Measurements from ENCODE around the gene ARHGEF1.
A peak's percentile ranks its signal among the peaks of the same experiment; 100 is the strongest.

Gene ARHGEF1

DNA sequence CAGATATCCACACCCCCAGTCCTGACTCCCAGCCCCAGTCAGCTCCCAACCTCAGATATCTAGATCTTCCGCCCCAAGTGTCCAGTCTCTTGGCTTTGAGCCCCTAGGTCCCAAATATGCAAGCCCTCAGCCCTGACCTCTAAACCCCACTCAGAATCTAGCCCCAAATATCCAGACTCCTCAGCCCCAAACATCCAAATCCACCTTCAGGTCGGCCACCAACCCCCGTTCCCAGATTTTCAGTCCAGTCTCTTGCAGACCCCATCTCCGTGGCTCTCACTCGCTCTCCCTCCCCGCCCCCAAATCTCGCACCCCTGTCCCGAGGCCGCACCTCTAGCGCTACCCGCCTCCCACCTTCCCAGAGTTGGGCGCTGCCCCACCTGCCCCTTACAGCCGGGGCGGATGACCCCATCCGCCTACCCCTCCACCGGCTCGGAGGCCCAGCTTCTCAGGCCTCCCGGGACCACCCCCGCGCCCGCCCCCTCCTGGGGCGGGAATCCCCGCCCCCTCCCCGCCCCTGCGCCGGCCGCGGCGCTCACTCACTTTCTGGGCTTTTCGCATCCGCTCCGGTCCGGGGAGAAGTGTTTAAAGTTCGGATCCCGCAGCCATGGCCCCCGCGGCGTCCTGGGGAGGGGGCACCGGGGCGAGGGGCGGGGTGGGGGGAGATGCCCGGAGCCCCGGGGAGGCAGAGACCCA, 44.7 kb downstream of the ARHGEF1 start:
- H2AFZ ChIP-seq (ENCODE audit: low read depth, low read length), result no peak overlapping the region
- peak overlapping the region; percentile 80 for H3K4me3 ChIP-seq (ENCODE audit: low read length)
- no peaks in the 10 kb centered on the region for H3K9me3 ChIP-seq (ENCODE audit: insufficient read depth, low read length)
- H3K4me1 ChIP-seq (ENCODE audit: low read length), result peaks cover 57% of the 10 kb centered on the region
- H3K4me2 ChIP-seq (ENCODE audit: low read length), result peak overlapping the region; percentile 96
- H3K79me2 ChIP-seq (ENCODE audit: low read length), result no peaks in the 10 kb centered on the region
- TF ChIP-seq CTCF (IDR thresholded peaks at IDR 0.05; ENCODE audit: low read depth, low read length), result no peak
- no peak for TF ChIP-seq EZH2phosphoT487 (IDR thresholded peaks at IDR 0.05; ENCODE audit: low read depth)
- H3K27ac ChIP-seq (ENCODE audit: low read length), result no peak overlapping the region
- H3K27me3 ChIP-seq (ENCODE audit: low read depth, low read length), result peaks cover 53% of the 10 kb centered on the region
- no peaks in the 10 kb centered on the region for H4K20me1 ChIP-seq (ENCODE audit: insufficient read depth, low read length)
- H3K9ac ChIP-seq (ENCODE audit: low read length), result peak overlapping the region; percentile 76
- H3K36me3 ChIP-seq (replicated peaks; ENCODE audit: low read depth, low read length), result no peaks in the 10 kb centered on the region

DNA sequence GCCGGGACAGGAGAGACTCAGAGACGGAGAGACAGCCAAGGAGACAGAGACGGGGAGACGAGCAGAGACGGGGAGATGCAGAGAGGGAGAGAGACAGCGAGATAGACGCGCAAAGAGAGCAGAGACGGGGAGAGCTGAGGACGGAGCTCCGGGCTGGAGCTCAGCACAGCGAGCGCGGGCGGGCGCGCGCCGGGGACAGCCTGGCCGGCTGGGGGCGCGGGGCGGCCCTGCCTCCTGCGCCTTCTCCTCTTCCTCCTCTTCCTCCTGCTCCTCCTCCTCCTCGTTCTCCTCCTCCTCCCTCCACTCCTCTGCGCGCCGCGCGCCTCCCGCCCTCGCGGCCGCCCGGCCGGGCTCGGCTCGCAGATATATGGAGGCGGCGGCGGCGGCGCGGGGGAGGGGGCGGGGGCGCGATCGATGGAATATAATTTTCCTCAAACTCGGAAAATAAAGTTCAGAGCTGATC, 45.3 kb downstream of the ARHGEF1 start, which contains the start of gene ERFL:
Gene ERFL, minus strand, starts transcription at position 229 of the 463 bp plus-strand sequence. CDS start 15,530 bp downstream, outside the sequence.
- H3K4me3 ChIP-seq (ENCODE audit: low read length), result peak within 1 kb of the TSS; percentile 80
- TF ChIP-seq CTCF (IDR thresholded peaks at IDR 0.05; ENCODE audit: low read depth, low read length), result peak; percentile 33
- TF ChIP-seq EZH2phosphoT487 (IDR thresholded peaks at IDR 0.05; ENCODE audit: low read depth), result no peak
- H3K4me2 ChIP-seq (ENCODE audit: low read length), result peak within 1 kb of the TSS; percentile 96
- peak within 1 kb of the TSS; percentile 75 for H2AFZ ChIP-seq (ENCODE audit: low read depth, low read length)
- H3K4me1 ChIP-seq (ENCODE audit: low read length), result peaks cover 58% of the 10 kb centered on the region
- H4K20me1 ChIP-seq (ENCODE audit: insufficient read depth, low read length), result no peaks in the 10 kb centered on the region
- no peaks in the 10 kb centered on the region for H3K79me2 ChIP-seq (ENCODE audit: low read length)
- H3K9ac ChIP-seq (ENCODE audit: low read length), result peak within 1 kb of the TSS; percentile 76
- no peak within 1 kb of the TSS for H3K27ac ChIP-seq (ENCODE audit: low read length)
- H3K9me3 ChIP-seq (ENCODE audit: insufficient read depth, low read length), result no peaks in the 10 kb centered on the region
- peaks cover 47% of the 10 kb centered on the region for H3K27me3 ChIP-seq (ENCODE audit: low read depth, low read length)
- H3K36me3 ChIP-seq (replicated peaks; ENCODE audit: low read depth, low read length), result no peaks in the 10 kb centered on the region

GRCh38 chr19:41928754-41929535, 46.0 kb downstream of the ARHGEF1 start:
- Histone ChIP-seq H3K27ac (ENCODE audit: low read length) (no peak overlapping the region), H3K9ac (ENCODE audit: low read length) (peak overlapping the region; percentile 76), H3K27me3 (ENCODE audit: low read depth, low read length) (peaks cover 46% of the 10 kb centered on the region), H3K36me3 (replicated peaks; ENCODE audit: low read depth, low read length) (no peaks in the 10 kb centered on the region), H3K4me1 (ENCODE audit: low read length) (peaks cover 60% of the 10 kb centered on the region), H3K4me2 (ENCODE audit: low read length) (peak overlapping the region; percentile 96), H3K4me3 (ENCODE audit: low read length) (peak overlapping the region; percentile 80), H3K9me3 (ENCODE audit: insufficient read depth, low read length) (no peaks in the 10 kb centered on the region), H3K79me2 (ENCODE audit: low read length) (no peaks in the 10 kb centered on the region), H4K20me1 (ENCODE audit: insufficient read depth, low read length) (no peaks in the 10 kb centered on the region), H2AFZ (ENCODE audit: low read depth, low read length) (peak overlapping the region; percentile 75)
- TF ChIP-seq CTCF (IDR thresholded peaks at IDR 0.05; ENCODE audit: low read depth, low read length) (no peak), EZH2phosphoT487 (IDR thresholded peaks at IDR 0.05; ENCODE audit: low read depth) (no peak)

DNA sequence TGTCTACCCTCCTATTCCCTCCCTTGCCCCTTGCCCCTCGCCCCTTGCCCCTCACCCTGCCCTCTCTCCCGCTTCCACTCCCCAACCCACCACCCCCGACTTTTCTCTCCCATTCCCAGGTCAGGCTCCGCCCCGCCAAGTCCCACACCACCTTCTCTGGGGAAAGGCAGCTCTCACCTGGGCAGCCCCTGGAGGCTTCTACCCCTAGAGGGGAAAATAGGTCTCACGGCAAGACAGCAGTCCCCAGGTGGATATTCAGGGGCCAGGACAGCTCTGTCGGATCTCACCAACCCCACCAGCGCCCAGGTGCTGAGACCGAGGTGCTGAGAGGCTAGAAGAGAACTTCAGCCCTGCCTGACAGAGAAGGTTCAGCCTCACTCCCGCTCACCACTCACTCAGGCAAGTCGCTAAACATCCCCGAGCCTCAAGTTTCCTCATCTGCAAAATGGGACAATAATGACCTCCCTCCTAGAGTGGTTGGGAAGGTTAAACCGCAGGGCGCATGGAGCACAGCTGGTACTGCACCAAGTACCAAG, 46.6 kb downstream of the ARHGEF1 start:
- peak overlapping the region; percentile 76; the same call in 1 of the 2 replicates for H3K9ac ChIP-seq (ENCODE audit: low read length)
- H4K20me1 ChIP-seq (ENCODE audit: insufficient read depth, low read length), result no peaks in the 10 kb centered on the region
- H3K4me1 ChIP-seq (ENCODE audit: low read length), result peaks cover 63% of the 10 kb centered on the region

More for the DNA sequence above, 46.6 kb downstream of the ARHGEF1 start:
- Histone ChIP-seq H3K27ac (ENCODE audit: low read length) (no peak overlapping the region), H3K4me2 (ENCODE audit: low read length) (peak overlapping the region; percentile 96), H3K9me3 (ENCODE audit: insufficient read depth, low read length) (no peaks in the 10 kb centered on the region), H3K27me3 (ENCODE audit: low read depth, low read length) (peaks cover 40% of the 10 kb centered on the region), H3K79me2 (ENCODE audit: low read length) (no peaks in the 10 kb centered on the region), H2AFZ (ENCODE audit: low read depth, low read length) (no peak overlapping the region), H3K36me3 (replicated peaks; ENCODE audit: low read depth, low read length) (no peaks in the 10 kb centered on the region), H3K4me3 (ENCODE audit: low read length) (peak overlapping the region; percentile 80)
- TF ChIP-seq EZH2phosphoT487 (IDR thresholded peaks at IDR 0.05; ENCODE audit: low read depth), result no peak
- TF ChIP-seq CTCF (IDR thresholded peaks at IDR 0.05; ENCODE audit: low read depth, low read length), result no peak

Data from OCI-LY3 (cell line).